Colonic mucosa (tissue), 4 donors: ENCODE data around the gene CTIF. TPM values are rescaled to one million over a fixed set of nuclear protein-coding genes. Genes with fewer than 3 reads are reported as not detected.
"Not testable (repeated sequence)": the region's sequence is repeated elsewhere in the genome, so short reads cannot be mapped to it uniquely, and the experiment has no call there.

Experiments used
- DNase-seq: peaks from one replicate; pipeline ENCODE4 v3.0.0-alpha.2; 2020
- H3K27ac ChIP-seq: fragments of 200-600 bp; one replicate; pipeline ENCODE4 v1.8.0; 2021
- H3K27me3 ChIP-seq: fragments of 200-600 bp; one replicate; pipeline ENCODE4 v1.8.0; 2021
- H3K36me3 ChIP-seq: fragments of 200-600 bp; one replicate; pipeline ENCODE4 v1.8.0; 2021
- H3K4me1 ChIP-seq: fragments of 200-600 bp; one replicate; pipeline ENCODE4 v1.8.0; 2021; ENCODE audit warnings: mild to moderate bottlenecking
- H3K4me3 ChIP-seq: fragments of 200-600 bp; one replicate; pipeline ENCODE4 v1.8.0; 2021
- H3K9ac ChIP-seq, 2 donors: one replicate each; pipeline ENCODE4 v1.7.0; 2013; ENCODE audit warnings: control low read depth in 2 of 2, low read depth in 2 of 2, low read length in 2 of 2
- H3K9me3 ChIP-seq: fragments of 200-600 bp; one replicate; pipeline ENCODE4 v1.8.0; 2021
- CTCF ChIP-seq: fragments of 200-600 bp; IDR thresholded peaks from one replicate; pipeline ENCODE4 v1.8.0; 2022; ENCODE audit warnings: antibody characterized with exemption, mild to moderate bottlenecking
- intact Hi-C: fragments of 100-400 bp; cut with DNase I; formaldehyde crosslinking; loops from one replicate; pipeline ENCODE4 v1.14.1; 2022
- total RNA-seq, 2 donors: library from RNA; stranded (reverse); fragmentation: NEBNext Ultra II Directional in 1 of 2; extraction: Animal tissue kit (Norgen Biotek cat#: 25700) in 1 of 2; gene quantifications; one replicate each; pipeline ENCODE4 v1.2.1, GENCODE V29; 2021
- donor health status: healthy.
- donor health status: DM: no; HTN: no; CAD: no.
- donor health status: DM: no; HTN: no; CAD: no.

Gene CTIF
- total RNA-seq, 2 donors from 2014 or later = 13.0 to 16.7 TPM

GRCh38 chr18:48646976-48647375, 108.1 kb downstream of the CTIF start:
- Histone ChIP-seq H3K9me3 (no peaks in the 10 kb centered on the region), H3K4me3 (no peak overlapping the region), H3K27me3 (no peaks in the 10 kb centered on the region), H3K36me3 (no peaks in the 10 kb centered on the region), H3K4me1 (no peaks in the 10 kb centered on the region), H3K9ac (no peak overlapping the region), H3K27ac (no peak overlapping the region)
- no peak for TF ChIP-seq CTCF
- intact Hi-C loops = no loop called here
- no peak for DNase-seq

- Histone ChIP-seq H3K9ac (no peak overlapping the region), H3K27me3 (no peaks in the 10 kb centered on the region), H3K9me3 (no peaks in the 10 kb centered on the region), H3K4me3 (no peak overlapping the region), H3K27ac (no peak overlapping the region), H3K36me3 (no peaks in the 10 kb centered on the region), H3K4me1 (no peaks in the 10 kb centered on the region)
- DNase-seq = no peak
- no peak for TF ChIP-seq CTCF
- intact Hi-C loops = no loop called here
Measured at GRCh38 chr18:48649231-48649630, 110.4 kb downstream of the CTIF start.

GRCh38 chr18:48654591-48654990, 115.8 kb downstream of the CTIF start:
- H3K4me1 ChIP-seq, DNase-seq, H3K4me3 ChIP-seq, H3K9me3 ChIP-seq, H3K36me3 ChIP-seq, H3K27ac ChIP-seq, H3K27me3 ChIP-seq, intact Hi-C loops, H3K9ac ChIP-seq: not testable (repeated sequence)

GRCh38 chr18:48655508-48655907, 116.7 kb downstream of the CTIF start:
- H3K36me3 ChIP-seq = no peaks in the 10 kb centered on the region
- H3K9ac ChIP-seq = no peak overlapping the region
- no peaks in the 10 kb centered on the region for H3K4me1 ChIP-seq
- DNase-seq = no peak
- intact Hi-C loops = no loop called here
- H3K27me3 ChIP-seq = no peaks in the 10 kb centered on the region
- no peak overlapping the region for H3K4me3 ChIP-seq
- no peak for TF ChIP-seq CTCF
- no peaks in the 10 kb centered on the region for H3K9me3 ChIP-seq
- H3K27ac ChIP-seq = no peak overlapping the region

- H3K36me3 ChIP-seq = no peaks in the 10 kb centered on the region
- H3K9ac ChIP-seq = no peak overlapping the region
- no peak overlapping the region for H3K27ac ChIP-seq
- H3K4me1 ChIP-seq = no peaks in the 10 kb centered on the region
- no peak overlapping the region for H3K4me3 ChIP-seq
- no peak for TF ChIP-seq CTCF
- H3K27me3 ChIP-seq = no peaks in the 10 kb centered on the region
- no peaks in the 10 kb centered on the region for H3K9me3 ChIP-seq
- intact Hi-C loops = no loop called here
- no peak for DNase-seq
Measured at GRCh38 chr18:48656176-48656575, 117.3 kb downstream of the CTIF start.

- Histone ChIP-seq H3K4me1 (no peaks in the 10 kb centered on the region), H3K27me3 (no peaks in the 10 kb centered on the region), H3K9me3 (no peaks in the 10 kb centered on the region), H3K9ac (no peak overlapping the region), H3K36me3 (no peaks in the 10 kb centered on the region), H3K27ac (no peak overlapping the region), H3K4me3 (no peak overlapping the region)
- TF ChIP-seq CTCF = no peak
- DNase-seq = no peak
- intact Hi-C loops = no loop called here
Measured at GRCh38 chr18:48656582-48656981, 117.8 kb downstream of the CTIF start.
